PFSK-1 (cell line): ENCODE measurements around the gene MAPK1.

Experiments
- FOXP2 ChIP-seq: optimal IDR thresholded peaks from 2 replicates; pipeline ENCODE3; 2011; ENCODE audit warnings: borderline replicate concordance, control low read depth, inconsistent platforms; ENCODE audit not compliant: insufficient read depth; ENCODE audit errors: extremely low read length, extremely low read depth
- POLR2AphosphoS5 ChIP-seq: IDR thresholded peaks from 2 replicates; pipeline ENCODE4 v1.6.1; 2012; ENCODE audit warnings: low read depth, mild to moderate bottlenecking, control low read depth, low read length, moderate library complexity
- SIN3A ChIP-seq: IDR thresholded peaks from 2 replicates; pipeline ENCODE4 v1.6.1; 2012; ENCODE audit warnings: mild to moderate bottlenecking, low read length, moderate library complexity, borderline replicate concordance; ENCODE audit not compliant: insufficient read depth
- TAF1 ChIP-seq: IDR thresholded peaks from 2 replicates; pipeline ENCODE4 v1.6.1; 2012; ENCODE audit warnings: low read length, control low read depth, borderline replicate concordance; ENCODE audit not compliant: insufficient read depth
- TF ChIP-seq, protein P1 (sequence below), 2 experiments: IDR thresholded peaks; 2 replicates each; pipeline versions ENCODE4 v1.6.1 to v1.8.0; 2011 to 2012; ENCODE audit warnings: low read depth in 2 of 2, low read length in 2 of 2, control low read depth in 1 of 2, inconsistent platforms in 1 of 2, mild to moderate bottlenecking in 1 of 2, moderate library complexity in 1 of 2; ENCODE audit not compliant: insufficient read depth in 1 of 2

DNA sequence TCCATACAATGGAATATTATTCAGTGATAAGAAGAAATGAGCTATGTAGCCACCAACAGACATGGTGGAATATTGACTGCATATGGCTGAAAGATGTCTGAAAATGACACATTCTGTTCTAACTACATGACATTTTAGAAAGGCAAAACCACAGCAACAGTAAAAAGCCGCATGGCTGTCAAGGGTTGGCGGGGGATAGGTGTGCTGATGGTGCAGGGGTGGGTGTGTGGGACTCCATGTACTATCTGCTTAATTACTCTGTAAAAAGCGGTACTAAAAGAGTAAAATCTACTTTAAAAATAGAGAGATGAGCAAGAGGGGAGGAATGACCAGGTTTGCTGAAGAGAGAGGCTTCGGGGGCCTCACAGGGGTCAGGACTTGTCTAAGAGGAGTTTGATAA lies 115.2 kb downstream of the MAPK1 start:
- TF ChIP-seq SIN3A (no peak), TAF1 (no peak), POLR2AphosphoS5 (no peak), FOXP2 (no peak)
- TF ChIP-seq, protein P1, sequence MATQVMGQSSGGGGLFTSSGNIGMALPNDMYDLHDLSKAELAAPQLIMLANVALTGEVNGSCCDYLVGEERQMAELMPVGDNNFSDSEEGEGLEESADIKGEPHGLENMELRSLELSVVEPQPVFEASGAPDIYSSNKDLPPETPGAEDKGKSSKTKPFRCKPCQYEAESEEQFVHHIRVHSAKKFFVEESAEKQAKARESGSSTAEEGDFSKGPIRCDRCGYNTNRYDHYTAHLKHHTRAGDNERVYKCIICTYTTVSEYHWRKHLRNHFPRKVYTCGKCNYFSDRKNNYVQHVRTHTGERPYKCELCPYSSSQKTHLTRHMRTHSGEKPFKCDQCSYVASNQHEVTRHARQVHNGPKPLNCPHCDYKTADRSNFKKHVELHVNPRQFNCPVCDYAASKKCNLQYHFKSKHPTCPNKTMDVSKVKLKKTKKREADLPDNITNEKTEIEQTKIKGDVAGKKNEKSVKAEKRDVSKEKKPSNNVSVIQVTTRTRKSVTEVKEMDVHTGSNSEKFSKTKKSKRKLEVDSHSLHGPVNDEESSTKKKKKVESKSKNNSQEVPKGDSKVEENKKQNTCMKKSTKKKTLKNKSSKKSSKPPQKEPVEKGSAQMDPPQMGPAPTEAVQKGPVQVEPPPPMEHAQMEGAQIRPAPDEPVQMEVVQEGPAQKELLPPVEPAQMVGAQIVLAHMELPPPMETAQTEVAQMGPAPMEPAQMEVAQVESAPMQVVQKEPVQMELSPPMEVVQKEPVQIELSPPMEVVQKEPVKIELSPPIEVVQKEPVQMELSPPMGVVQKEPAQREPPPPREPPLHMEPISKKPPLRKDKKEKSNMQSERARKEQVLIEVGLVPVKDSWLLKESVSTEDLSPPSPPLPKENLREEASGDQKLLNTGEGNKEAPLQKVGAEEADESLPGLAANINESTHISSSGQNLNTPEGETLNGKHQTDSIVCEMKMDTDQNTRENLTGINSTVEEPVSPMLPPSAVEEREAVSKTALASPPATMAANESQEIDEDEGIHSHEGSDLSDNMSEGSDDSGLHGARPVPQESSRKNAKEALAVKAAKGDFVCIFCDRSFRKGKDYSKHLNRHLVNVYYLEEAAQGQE (IDR thresholded peaks at IDR 0.05; ENCODE audit: insufficient read depth in 1 of 2, low read depth in 2 of 2, low read length in 2 of 2) = no peak
